GM21723 (cell line): ENCODE measurements around the gene INVS.
"Not testable (repeated sequence)": the region's sequence is repeated elsewhere in the genome, so short reads cannot be mapped to it uniquely, and the experiment has no call there.

Experiments
- ATAC-seq: cut with Tn5 transposase; IDR thresholded peaks from one replicate; pipeline ENCODE4 v1.9.1; 2021; ENCODE audit warnings: mild to moderate bottlenecking, moderate library complexity; ENCODE audit not compliant: unreplicated experiment

INVS gene

DNA sequence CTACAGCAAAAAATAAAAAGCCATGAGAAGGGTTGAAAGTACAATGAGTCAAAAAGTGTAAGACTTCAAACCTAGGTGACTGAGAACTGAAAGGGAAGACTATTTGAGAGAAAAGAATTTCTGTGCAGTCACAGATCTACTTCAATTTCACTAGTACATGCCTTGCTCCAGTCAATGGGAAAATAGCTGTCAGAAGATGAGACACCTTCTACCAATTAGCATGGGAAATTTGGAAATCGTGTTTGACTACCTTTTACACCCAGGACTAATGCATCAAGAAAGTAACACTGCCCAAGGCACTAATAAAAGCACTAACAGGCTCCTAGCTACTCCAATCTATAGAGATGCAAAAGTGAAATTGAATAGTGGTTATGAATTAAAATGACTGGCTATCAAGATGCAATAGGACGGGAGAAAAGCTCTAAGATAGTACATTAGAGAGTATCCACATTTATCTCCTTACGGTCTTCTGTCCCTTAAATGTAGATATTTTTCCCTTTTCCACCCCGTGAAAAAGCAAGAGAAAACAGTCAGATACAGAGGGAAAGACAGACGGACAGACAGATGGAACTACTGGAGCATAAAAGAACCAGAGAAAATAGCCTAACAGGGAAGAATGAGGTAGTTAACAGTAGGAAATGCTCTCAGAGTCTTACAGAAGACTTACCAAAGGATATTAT is 15.5 kb upstream of the INVS start:
- ATAC-seq = peak; percentile 52

DNA sequence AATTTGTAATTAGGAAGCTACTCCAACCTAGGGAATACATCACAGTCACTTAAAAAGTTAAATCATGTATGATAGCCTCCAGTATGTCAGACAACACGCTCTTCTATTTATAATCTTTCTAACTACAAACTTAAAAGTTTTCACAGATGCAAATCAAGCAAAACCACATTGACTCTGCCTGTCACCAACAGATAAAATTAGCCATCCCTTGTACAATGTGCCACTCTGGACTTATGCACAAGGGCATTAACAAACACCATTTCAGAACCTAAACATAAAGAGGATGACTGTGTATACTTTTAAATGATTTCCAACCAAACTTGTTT is 15.0 kb upstream of the INVS start:
- peak; percentile 65 for ATAC-seq

DNA sequence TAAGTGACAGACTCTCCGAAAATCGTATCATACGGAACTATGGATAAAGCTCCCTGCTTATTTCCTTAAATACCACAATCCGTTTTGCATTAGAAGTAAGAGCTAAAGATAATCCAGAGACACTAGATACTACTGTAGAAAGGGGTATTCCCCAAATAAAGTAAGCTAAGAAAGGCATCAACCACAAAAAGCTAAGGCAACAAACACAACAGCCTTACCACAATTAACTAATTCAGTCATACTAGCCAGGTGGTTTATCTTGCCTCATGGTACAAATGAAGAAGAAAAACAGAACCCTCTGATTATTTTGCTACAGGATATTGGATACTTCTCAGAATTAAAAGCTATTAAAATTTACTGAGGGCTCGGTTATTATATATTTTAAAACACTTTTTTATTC is 14.3 kb upstream of the INVS start:
- peak; percentile 79 for ATAC-seq

DNA sequence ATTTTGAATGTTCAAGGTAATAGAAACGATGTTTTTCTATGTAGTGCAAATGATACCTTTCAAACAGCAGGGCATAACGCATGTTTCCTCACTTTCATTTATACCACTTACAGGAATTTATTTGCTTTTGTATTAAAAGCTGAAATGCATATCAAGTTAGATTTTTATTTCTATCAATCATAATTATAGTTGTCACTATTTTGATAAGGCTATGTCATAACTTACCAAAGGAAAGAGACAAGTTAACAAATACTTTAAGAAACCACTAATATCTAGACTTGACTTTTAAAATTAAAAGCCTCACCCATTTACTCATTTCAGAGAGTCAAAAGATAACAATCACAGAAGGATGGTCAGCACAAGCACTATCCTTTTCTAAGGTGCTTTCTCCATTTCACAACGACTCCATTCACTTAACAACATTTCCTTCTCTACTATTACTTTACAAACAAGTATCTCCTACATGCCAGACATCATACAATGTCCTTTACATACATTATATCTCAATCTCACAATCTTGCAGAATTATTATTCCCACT is 12.9 kb upstream of the INVS start:
- ATAC-seq = no peak

DNA sequence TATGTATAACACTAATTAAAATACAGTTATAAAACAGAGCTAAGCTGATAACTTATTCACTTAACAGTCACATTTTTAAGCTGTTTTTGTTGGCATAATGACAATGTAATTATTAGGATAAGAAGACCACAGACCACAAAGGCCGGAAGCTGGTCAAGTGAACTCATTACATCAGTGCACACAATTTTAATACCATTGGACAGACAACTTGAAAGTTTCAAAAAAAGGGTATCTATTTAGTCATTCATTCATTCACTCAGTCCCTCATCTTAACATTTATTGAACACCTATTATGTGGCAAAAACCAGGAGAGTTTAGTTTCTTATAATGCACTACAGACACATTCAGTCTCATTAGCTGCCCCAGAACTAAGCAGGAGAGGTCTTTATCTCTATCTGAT is 11.8 kb upstream of the INVS start:
- ATAC-seq = no peak

DNA sequence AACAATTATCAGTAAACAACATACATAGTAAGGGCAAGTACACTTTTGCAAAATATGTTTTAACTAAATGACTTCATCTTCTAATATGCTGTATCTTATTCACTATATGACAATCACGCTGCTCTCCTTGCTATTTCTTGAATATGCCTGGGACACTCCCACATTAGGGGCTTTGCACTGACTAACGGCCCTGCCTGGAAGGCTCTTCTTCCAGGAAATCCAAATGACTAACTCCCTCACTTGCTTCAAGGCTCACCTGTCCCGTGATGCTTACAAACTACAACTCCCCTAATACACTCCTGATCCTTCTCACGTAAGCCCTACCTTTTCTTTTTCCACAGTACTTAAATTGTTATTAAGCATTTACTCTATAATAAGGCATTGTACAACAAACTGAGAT is 10.8 kb upstream of the INVS start:
- ATAC-seq = no peak

DNA sequence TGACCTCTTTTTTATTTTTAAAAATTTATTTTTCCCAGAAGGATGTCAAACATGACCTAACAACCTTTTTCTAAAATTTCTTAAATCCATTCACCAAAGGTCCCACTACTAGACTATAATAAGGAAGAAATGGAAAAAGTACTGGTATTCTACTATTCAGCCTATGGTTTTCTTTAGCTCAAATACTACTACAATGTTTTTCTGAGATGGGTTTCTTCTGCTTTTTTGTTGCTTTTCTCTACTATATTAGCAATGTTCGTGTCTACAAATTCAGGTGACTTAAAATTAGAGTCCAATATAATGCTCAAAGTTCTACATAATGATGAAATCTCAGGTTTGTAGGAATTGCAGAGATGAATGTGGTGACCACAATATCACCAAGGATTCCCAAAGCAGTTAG is 8.2 kb upstream of the INVS start:
- ATAC-seq = no peak

DNA sequence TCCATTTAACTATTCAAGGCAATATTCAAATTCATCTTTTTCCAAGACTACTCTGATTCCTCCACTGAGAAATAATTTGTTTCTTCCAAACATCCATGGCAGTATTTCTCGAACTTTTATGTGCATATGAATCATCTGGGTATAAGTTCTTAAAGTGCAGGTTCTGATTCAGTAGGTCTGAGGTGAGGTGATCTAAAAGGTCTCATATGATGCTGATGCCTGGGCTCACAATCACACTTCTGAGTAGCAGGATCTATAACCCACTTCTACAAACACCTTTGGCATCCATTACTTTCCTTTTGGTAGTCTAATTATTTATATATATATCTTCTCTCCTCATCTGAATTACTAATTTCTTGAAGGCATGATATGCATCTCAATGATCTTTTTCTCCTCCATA is 7.4 kb upstream of the INVS start:
- no peak for ATAC-seq

DNA sequence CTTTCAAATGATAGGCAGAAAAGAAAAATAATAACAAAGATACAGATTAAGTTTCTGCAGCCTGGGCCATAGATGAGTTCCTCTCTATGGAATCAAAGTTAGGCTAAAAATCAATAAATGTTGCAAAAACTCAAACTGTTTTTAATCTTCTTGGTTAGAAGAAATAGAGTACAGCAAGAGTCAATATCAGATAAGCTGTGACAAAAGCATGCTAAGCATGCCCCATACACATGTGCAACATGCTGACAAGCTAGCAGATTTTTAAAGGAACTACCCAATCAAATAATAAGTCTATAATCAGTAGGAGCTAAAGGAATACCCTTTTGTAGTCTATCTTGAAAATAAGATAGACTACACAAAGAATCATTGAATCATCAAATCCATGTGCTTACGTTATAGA is 7.0 kb upstream of the INVS start:
- no peak for ATAC-seq

DNA sequence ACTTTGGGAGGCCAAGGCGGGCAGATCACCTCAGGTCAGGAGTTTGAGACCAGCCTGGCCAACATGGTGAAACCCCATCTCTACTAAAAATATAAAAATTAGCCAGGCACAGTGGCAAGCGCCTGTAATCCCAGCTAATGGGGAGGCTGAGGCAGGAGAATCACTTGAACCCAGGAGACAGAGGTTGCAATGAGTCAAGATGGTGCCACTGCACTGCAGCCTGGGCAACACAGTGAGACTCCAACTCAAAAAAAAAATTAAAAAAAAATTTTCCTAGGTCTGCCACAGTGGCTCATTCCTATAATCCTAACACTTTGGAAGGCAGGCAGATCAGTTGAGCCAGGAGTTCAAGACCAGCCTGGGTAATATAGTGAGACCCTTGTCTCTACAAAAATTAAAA is 4.6 kb upstream of the INVS start:
- not testable (repeated sequence) for ATAC-seq

DNA sequence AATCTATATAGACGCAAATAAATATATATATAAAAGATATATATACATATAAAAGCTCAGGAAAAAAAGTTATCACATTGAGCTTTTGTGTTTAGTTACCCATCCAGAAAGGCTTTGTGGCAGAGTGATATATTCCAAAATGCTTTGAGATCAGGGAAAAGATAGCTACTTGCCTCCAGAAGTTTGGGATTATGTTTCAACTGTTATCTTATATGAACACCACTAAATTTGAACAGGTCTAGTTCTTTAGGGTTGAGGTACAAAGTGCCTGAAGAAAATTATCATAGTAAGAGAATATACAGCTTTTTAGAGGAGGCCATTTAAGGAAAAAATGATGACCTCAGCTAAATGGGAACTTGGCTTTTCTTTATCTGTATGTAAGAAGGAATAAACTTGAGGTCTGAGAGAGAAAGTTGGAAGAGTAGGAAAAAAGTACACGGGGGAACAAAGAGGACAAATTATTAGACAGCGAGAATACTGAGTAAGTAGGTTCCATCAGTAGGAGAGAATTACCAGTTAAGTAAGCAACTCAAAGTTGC is 2.6 kb upstream of the INVS start:
- ATAC-seq = no peak

DNA sequence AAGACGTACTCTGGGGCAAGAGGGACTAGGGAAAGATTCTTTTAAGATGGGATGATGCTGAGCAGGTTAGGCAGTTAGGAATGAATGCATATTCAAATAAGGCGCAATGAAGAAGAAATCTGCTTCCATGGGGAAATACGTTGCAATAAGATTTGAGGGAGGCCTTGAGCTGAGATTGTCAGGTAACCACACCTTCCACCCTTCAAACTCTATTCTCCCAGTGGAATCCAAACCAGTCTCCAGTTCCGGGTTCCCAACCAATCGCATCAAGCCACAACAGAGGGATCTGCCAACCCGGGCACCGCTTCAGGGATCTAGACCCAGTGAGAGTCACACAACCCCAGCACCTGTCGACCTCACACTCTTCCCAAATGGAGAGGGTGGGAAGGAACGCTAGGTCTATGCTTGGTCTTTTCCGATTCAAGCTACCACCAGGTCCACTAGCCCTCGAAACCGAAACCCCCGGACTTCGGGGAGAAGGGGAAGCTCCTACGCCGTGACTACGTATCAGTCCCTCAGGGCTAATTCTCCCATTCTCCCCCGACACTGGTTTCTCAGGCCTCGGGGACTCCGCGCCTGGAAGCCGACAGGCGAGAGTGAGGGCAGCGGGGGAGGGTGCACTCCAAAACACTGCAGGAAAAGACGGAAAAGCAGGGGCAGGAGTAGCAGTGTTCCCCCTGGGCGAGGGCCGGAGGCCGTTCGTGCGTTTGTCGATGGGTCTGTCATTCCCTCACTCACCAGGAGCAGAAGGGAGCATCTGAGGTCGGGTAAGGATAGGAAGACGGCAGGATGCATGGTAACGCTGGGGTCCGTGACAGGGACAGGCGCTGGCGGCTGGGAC is 777 bp upstream of the INVS start:
- ATAC-seq = peak; percentile 4

DNA sequence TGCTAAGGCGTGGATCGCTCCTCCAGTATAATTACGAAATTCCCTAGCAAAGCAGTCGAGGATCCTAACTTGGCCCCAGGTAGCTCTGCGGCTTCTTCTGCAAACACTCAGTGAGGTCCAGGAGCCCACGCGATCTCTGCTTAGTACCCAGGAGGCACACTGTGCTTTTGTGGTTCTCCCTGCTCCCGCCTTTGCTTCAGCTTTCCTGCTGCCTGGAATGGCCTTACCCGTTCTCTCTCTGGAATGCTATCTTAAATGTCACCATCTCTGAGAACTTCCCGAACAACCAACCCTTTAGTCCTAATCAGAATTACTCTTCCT is 639 bp downstream of the INVS start:
- peak; percentile 3 for ATAC-seq

DNA sequence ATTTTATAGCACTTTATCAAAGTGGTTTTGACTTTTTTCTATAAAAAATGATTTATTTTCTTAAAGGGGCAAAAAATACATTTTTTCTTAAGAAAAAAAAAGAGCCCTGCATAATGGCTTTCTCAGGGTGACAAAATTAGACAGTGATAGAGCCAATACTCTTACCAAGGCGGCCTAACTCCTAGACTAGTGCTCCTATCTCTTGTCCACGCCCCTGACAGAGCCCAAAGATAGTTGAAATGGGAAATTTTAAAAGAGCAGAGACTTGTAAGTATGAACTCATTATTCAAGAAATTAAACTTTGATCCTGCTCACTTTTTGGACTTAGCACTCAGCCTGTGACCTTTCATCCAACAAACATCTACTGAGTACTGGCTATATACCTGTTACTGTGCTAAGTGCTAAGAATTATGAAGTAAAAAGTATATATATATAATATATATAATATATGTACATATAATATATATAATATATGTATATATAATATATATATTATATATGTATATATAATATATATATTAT is 1.2 kb downstream of the INVS start:
- no peak for ATAC-seq

DNA sequence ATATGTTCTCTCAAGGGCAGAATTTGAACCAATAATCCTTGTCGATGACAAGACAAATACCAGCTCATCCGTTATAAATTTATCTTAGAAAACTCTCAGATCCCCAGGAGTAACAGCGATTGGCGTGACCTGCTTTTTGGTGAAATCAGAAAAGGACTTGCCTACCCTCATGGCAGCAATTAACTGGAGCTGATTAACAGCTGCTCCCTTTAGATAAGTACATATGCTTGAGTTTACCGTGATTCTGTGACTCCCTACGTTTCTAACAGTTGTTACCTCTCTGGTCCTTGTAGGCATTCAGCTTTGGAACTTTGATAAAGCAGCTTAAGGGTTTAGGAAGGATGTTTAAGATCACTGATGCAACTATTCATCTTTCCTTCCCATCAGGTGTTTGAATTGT is 2.6 kb downstream of the INVS start:
- no peak for ATAC-seq

DNA sequence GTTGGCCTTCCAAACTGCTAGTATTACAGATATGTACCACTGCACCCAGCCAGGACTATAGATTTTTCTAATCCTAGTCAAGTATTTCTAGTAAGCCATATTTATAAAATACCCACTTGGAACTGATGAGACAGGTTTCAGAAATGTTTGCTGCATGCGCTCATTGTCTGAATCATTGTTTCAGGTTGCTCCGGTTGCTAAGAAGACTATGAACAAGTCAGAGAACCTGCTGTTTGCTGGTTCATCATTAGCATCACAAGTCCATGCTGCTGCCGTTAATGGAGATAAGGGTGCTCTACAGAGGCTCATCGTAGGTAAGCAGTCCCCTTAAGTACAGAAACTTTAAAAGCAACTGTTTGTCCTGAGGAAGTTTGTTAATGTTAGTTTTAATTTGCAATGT is 5.3 kb downstream of the INVS start:
- ATAC-seq = no peak

DNA sequence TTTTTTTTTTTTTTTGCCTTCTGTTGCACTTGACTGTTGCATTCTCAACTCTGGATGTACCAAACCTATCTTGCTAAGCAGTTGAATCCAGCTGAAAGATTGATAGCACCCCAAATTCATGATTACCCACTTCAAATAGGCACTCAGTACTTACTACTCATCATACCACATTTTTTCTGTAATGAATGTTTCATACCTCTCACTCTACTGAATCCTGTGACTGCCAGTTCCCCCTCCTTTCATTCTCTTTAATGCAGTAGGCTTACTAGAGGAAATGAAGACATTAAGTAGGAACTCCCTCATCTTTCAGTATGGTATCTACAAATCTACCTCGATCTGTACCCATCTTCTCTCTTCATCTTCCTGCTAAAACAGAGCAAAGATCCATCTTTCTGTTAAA is 6.8 kb downstream of the INVS start:
- no peak for ATAC-seq

DNA sequence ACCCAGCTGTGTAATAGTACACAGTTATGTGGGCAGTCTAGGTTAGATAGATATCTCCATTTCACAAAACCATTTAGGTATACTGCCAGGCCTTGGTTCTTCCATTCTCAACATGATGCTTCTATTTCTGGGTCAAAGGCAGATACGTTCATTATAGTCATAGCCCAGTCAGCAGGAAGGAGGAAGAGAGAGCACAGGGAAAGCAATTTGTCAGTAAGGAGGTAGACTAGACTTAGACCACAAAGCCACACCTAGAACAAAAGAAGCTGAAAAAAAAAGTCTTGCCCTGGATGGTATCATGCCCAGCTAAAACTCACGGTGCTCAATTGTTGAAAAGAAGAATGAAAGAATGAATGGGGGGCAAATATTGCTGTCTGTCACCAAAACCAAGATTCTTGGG is 7.6 kb downstream of the INVS start:
- ATAC-seq = no peak

DNA sequence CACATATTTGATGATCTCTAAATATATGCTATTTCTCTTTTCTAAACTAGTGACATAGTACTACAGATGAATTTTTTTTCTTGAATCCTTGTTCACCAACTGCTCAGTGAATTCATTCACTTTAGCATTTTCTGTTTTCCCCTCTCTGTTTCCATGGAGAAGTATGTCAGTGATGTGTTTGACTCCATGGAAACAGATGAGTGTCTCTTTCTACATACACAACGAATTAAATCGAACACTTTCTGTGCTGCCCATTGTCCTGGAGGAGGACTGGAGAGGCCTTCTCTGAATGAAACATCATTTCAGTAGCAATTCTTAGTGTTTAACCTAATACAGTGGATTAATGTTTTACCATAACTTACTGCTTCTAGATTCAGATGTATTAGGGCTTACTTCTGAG is 9.5 kb downstream of the INVS start:
- no peak for ATAC-seq

DNA sequence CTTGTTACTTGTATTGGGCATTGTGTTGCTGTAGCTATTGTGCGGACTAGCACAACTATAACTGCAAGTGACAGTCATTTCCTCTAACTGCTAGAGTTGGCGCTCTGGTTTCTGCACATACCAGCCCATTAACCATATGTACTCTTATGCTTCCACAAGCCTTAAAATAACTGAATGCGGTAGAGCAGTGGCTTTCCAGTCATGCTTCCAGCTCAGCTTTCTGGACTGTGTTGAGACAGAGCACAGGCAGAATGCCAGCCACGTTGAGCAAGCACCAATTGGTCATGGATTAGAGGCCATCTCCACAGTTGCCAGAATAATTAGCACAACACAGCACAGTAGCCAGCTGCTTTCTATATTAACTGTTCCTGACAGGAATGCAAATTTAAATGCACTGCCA is 12.2 kb downstream of the INVS start:
- no peak for ATAC-seq

DNA sequence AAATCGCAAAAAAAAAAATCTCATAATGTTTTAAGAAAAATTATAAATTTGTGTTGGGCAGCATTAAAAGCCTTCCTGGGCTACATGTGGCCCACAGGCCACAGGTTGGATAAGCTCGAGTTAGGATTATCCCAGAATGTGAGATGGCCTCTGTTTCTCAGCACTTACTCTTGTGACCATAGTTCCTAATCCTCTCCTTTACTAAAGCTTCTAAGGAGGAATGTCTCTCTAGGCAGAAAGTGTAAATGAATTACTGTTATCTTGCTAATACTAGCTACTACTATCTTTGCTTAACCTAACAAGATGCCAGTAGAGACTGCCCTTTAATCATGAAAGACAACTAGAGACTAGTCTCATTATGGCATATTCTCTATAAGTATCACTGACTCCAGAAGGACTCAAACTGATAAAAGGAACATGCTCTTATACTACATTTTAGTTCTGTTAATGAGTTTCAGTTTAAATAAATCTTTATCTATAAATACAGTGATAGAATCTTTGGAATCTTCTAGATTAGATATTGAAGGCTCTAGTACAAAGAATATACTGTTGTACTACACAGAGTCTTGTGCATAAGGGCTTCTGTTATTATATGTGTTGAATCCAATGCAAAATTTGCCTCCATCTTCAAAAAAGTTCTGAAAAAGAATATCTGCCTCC is 13.8 kb downstream of the INVS start:
- ATAC-seq = no peak

DNA sequence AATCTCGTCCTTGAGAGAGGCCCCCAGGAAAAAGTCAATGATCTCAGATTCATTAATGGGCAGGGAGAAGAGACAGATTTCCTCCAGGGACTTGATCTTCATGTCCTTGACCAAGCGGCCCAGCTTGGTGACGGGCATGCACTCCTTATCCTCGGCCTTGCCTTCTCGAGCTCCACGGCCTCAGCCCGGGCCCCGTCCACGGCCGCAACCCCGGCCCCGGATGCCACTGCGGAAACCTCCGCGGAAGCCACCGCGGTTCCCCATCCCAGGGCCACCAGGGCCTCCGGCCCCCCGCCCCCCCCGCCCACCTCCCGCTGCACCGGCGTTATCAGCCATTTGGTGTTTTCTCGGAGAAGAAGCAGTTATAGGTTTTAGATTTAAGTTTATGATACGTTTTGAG is 18.3 kb downstream of the INVS start:
- ATAC-seq = no peak
